COLO668 (cell line): ENCODE measurements around the gene RFX4.
"Not testable (repeated sequence)": the region's sequence is repeated elsewhere in the genome, so short reads cannot be mapped to it uniquely, and the experiment has no call there.

Experiments used
- DNase-seq: peaks from one replicate; lab custom pipeline; 2025; ENCODE audit not compliant: unreplicated experiment; lab: John Stamatoyannopoulos, UW

The RFX4 gene

DNA sequence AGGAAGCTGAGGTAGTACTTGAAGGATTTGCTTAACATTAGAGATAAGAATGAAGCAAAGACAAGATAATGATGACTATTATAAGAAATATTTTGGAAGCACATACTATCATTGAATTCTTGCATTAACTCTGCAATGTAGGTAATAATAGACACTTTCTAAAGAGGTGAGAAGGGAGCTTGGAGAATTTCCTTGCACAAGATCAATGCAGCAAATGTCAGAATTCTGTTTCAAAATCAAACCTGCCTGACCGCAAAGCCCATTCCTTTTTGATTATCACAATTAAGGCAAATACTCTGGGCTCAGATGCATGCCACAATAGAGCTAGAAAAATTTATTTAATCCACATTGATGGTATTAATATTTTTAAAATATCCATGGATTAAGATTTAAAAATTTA is 141.3 kb downstream of the RFX4 start:
- DNase-seq = no peak

GRCh38 chr12:106724934-106725333 is 142.1 kb downstream of the RFX4 start:
- DNase-seq = no peak

- not testable (repeated sequence) for DNase-seq
Measured at GRCh38 chr12:106726603-106727202, 143.9 kb downstream of the RFX4 start.

DNA sequence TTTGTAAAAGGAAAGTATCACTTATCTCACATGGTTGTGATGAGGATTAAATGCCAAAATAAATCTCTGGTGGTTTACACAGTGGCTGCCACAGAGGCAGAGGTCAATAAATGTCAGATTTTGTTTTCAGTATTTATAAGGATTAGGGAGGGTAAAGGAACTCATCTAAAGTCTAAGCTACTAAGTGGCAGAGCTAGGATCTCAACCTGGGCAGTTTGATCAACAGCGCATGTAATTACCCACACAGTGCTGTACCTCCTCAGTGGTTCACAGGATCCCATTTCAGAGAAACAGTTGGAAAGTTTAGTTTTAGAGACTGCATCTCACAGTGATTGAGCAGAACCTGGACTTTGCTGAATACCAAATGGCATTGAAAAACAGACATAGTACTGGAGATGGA is 146.8 kb downstream of the RFX4 start:
- DNase-seq = no peak

DNA sequence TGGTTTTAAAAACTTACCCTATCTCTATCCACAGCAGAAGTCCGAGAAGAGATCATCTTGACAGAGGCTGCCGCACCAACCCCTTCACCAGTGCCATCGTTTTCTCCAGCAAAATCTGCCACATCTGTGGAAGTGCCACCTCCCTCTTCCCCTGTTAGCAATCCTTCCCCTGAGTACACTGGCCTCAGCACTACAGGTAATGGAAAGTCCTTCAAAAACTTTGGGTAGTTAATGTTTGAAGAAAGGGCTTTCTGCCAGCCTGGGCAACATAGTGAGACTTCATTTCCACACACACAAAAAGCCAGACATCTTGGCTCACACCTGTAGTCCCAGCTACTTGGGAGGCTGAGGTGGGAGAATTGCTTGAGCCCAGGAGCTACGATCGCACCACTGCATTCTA is 150.1 kb downstream of the RFX4 start:
- no peak for DNase-seq

GRCh38 chr12:106733660-106734059 is 150.9 kb downstream of the RFX4 start:
- DNase-seq = no peak

DNA sequence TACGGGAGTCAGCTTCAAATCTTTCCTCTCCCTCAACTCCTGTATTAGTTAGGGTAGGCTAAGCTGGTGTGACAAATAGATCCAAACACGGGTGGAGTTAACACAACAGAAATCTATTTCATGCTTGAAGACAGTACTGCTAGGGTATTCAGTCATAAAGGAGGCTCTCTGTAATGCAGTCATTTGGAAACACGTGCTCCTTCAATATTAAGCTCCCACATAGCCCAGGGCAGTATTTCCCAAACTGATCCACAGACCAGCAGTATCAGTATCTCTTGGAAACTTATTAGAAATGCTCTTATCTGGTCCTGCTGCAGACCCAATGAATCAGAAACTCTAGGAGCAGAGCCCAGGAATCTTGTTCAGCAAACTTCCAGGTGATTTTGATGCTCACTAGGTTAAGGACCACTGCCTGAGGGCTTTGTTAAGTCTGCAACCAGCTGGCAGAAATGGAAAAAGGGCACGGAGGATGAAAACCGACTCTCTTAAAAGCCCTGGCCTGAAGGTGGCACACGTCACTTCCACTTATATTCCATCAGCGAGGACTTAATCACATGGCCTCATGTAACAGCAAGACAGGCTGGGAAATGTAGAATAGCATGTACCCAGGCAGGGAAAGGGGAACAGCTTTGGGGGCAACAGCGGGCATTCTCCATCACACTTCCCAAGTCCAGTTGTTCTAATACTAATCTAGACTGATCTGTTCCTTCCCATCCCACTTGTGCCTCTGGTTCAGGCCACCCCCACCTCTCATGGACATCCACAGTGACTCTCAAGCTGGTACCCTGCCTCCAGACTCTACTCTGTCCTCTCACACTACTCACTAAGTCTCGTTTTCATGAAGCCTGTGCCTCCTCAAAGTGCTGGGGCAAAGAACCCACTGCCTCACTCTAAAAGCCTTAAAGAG is 153.5 kb downstream of the RFX4 start:
- no peak for DNase-seq

DNA sequence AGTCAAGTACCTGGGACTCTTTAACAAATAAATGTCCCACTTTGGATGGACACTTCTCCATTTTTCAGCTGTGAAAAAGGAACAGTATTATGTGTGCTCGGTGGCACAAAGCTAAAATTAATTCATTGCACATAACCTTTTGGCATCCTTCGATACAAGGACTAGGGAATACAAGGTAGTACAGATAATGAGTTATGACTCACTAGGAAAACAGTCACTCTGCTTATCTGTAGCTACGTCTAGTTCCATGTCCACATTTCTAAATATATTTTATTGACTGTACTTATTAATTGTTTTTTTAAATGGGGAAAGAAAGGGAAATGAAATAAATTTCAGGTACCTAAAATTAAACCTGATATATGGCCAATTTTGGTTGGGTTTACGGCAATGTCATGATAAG is 156.5 kb downstream of the RFX4 start:
- no peak for DNase-seq

GRCh38 chr12:106739815-106740530 is 157.2 kb downstream of the RFX4 start:
- DNase-seq = no peak

GRCh38 chr12:106740818-106741217 is 158.0 kb downstream of the RFX4 start:
- DNase-seq = no peak

- no peak for DNase-seq
Measured at GRCh38 chr12:106741247-106741646, 158.4 kb downstream of the RFX4 start.

- DNase-seq = no peak
Measured at GRCh38 chr12:106743270-106743988, 160.6 kb downstream of the RFX4 start.

GRCh38 chr12:106744600-106744999 is 161.8 kb downstream of the RFX4 start:
- no peak for DNase-seq

- no peak for DNase-seq
Measured at GRCh38 chr12:106745181-106745745, 162.5 kb downstream of the RFX4 start.

DNA sequence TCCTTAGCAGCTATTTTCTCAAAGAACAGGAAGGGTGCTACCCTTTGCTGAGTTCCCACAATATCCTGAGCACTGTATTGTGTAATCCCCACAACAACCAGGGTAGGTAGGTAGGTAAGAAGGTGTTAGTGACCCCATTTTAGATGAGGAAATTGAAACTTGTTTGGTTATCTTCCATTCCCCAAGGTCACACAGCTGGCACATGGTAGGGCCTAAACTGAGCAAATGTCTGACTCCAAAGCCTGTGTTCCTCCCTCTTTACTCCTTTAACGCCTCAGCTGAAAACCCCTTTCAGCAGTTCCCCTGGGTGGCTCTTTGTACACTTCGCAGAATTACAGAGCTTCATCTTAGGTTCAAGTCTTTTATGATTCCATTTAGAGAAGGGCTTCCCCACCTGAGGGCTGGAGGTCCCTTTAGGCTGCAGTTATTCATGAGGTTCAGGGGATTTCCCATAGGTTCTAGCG is 165.2 kb downstream of the RFX4 start:
- DNase-seq = no peak

GRCh38 chr12:106750524-106750923 is 167.7 kb downstream of the RFX4 start:
- no peak for DNase-seq

- DNase-seq = no peak
Measured at GRCh38 chr12:106753526-106753925, 170.7 kb downstream of the RFX4 start.

GRCh38 chr12:106754331-106754730 is 171.5 kb downstream of the RFX4 start:
- DNase-seq = no peak

DNA sequence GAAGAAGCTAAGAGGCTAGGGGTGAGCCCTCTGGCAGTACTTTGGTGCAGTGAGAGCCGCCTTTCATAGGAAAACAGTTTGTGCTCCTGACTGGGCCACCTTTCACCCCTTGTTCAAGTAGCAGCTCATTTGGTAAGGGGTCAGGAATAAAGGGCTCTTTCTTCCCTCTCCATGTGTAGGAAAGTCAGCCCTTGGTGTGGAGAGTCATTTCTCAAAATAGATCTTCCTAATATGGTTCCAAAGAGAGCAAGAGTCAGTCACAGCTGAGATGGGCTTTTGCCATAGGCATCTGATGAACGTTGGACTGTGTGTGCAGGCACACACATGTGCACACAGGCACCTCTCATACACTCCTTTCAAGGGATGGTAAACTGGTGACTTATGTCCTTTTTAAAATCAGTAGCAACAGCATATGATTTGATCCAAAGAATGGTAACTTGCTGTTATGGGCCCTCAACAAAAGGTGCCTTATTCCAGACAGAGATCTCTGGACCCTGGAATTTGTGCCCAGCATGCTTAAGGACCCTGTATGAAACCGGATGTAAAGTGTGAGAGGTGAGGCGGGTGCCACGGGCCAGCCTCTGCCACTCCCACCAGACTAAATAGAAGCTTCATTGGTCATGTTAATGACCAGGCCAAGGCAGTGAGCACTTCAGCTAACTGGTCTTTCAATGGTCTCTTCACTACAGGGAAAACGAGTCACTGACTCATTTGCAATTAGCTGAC is 175.0 kb downstream of the RFX4 start:
- no peak for DNase-seq
